Body of pancreas (tissue), 4 donors: ENCODE results near the gene ACBD6. TPM values are rescaled to one million over a fixed set of nuclear protein-coding genes. Genes with fewer than 3 reads are reported as not detected.

Experiments
- ATAC-seq: fragments of 150-250 bp; one replicate; pipeline ENCODE4 v1.9.1; 2016
- DNase-seq, 4 donors: peaks; one replicate each; pipeline ENCODE4 v3.0.0-alpha.2; 2019
- H3K27ac ChIP-seq, 4 donors: fragments of 200-600 bp; sonication (generic); 1 replicate in 3 of 4; 2 replicates in 1 of 4; pipeline versions ENCODE4 v1.5.1 to v1.6.1; 2016 to 2019; ENCODE audit warnings: mild to moderate bottlenecking in 1 of 4, mixed read lengths in 1 of 4, moderate library complexity in 1 of 4
- H3K27me3 ChIP-seq, 2 donors: fragments of 200-600 bp; sonication (generic); one replicate each; pipeline ENCODE4 v1.6.0; 2016; ENCODE audit warnings: mild to moderate bottlenecking in 1 of 2
- H3K36me3 ChIP-seq, 2 donors: fragments of 200-600 bp; sonication (generic); replicated peaks in 1 of 2; 2 replicates each; pipeline ENCODE4 v1.5.1; 2016; ENCODE audit warnings: low read depth in 2 of 2; ENCODE audit not compliant: insufficient read depth in 1 of 2
- H3K4me1 ChIP-seq: fragments of 200-600 bp; sonication (generic); one replicate; pipeline ENCODE4 v1.6.0; 2016
- H3K4me3 ChIP-seq, 2 donors: fragments of 200-600 bp; sonication (generic); 1 replicate in 1 of 2; 2 replicates in 1 of 2; pipeline ENCODE4 v1.5.1; 2016 to 2019
- H3K9me3 ChIP-seq, 3 donors: fragments of 200-600 bp; sonication (generic); 1 replicate in 2 of 3; 2 replicates in 1 of 3; pipeline ENCODE4 v1.5.1; 2016
- CTCF ChIP-seq, 7 experiments: fragments of 450-650 bp in 4 of 7; fragments of 200-600 bp in 3 of 7; sonication (generic) in 3 of 7; IDR thresholded peaks; one replicate each; pipeline ENCODE4 v1.5.1; 2016 to 2019; ENCODE audit warnings: antibody characterized with exemption in 7 of 7
- POLR2A ChIP-seq, 3 donors: fragments of 450-650 bp; IDR thresholded peaks; one replicate each; pipeline ENCODE4 v1.6.1; 2016; ENCODE audit warnings: antibody characterized with exemption in 3 of 3, mild to moderate bottlenecking in 2 of 3
- WGBS, 2 donors: methylation state at CpG; one replicate each; pipeline ENCODE4 v1.1.5; 2017; 5-methylcytosine and 5-hydroxymethylcytosine counted together
- intact Hi-C: fragments of 100-400 bp; cut with DNase I; formaldehyde crosslinking; loops from one replicate; pipeline ENCODE4 v1.15.1; 2023
- total RNA-seq, 2 donors: library from RNA; depleted of rRNA; stranded (reverse); fragments of >200 nt; gene quantifications; one replicate each; pipeline ENCODE4 v1.1.0, GENCODE V29; 2016

Gene ACBD6
- total RNA-seq, 2 donors from 2014 or later: 37.4 to 49.4 TPM

- Histone ChIP-seq H3K9me3 (no peaks in the 10 kb centered on the region), H3K36me3 (no peaks in the 10 kb centered on the region), H3K27me3 (no peaks in the 10 kb centered on the region), H3K27ac (no peak overlapping the region), H3K4me1 (no peaks in the 10 kb centered on the region), H3K4me3 (no peak overlapping the region)
- DNase-seq (no peak), ATAC-seq (no peak)
- WGBS, 2 donors: 91 to 92% methylated on average over 4 of the region's 4 CpGs
- TF ChIP-seq POLR2A (IDR thresholded peaks at IDR 0.05): no peak
- TF ChIP-seq CTCF (IDR thresholded peaks at IDR 0.05): no peak
- intact Hi-C loops: no loop called here
Measured at GRCh38 chr1:180283098-180283497, 219.3 kb downstream of the ACBD6 start.

- ATAC-seq: no peak
- 72 to 74% methylated on average over 5 of the region's 5 CpGs for WGBS, 2 donors
- Histone ChIP-seq H3K4me3 (no peak overlapping the region), H3K36me3 (no peaks in the 10 kb centered on the region), H3K27me3 (no peaks in the 10 kb centered on the region), H3K4me1 (no peaks in the 10 kb centered on the region), H3K9me3 (no peaks in the 10 kb centered on the region), H3K27ac (no peak overlapping the region)
- DNase-seq: no peak
- TF ChIP-seq CTCF (IDR thresholded peaks at IDR 0.05) (no peak), POLR2A (IDR thresholded peaks at IDR 0.05) (no peak)
- intact Hi-C loops: no loop called here
Measured at GRCh38 chr1:180282401-180283044, 219.9 kb downstream of the ACBD6 start.

GRCh38 chr1:180281490-180281889 lies 220.9 kb downstream of the ACBD6 start:
- intact Hi-C loops: no loop called here
- no peaks in the 10 kb centered on the region for H3K4me1 ChIP-seq
- ATAC-seq: no peak
- TF ChIP-seq POLR2A (IDR thresholded peaks at IDR 0.05) (no peak), CTCF (IDR thresholded peaks at IDR 0.05) (no peak)
- H3K4me3 ChIP-seq: no peak overlapping the region
- no peaks in the 10 kb centered on the region for H3K9me3 ChIP-seq
- no peaks in the 10 kb centered on the region for H3K36me3 ChIP-seq
- 84 to 93% methylated on average over 1 of the region's 1 CpG for WGBS, 2 donors
- no peak overlapping the region for H3K27ac ChIP-seq
- no peak for DNase-seq
- no peaks in the 10 kb centered on the region for H3K27me3 ChIP-seq

GRCh38 chr1:180280617-180281016 lies 221.8 kb downstream of the ACBD6 start:
- Histone ChIP-seq H3K4me1 (no peaks in the 10 kb centered on the region), H3K27me3 (no peaks in the 10 kb centered on the region), H3K4me3 (no peak overlapping the region), H3K36me3 (no peaks in the 10 kb centered on the region), H3K9me3 (no peaks in the 10 kb centered on the region), H3K27ac (no peak overlapping the region)
- intact Hi-C loops: no loop called here
- ATAC-seq: no peak
- no peak for DNase-seq
- 96 to 97% methylated on average over 2 of the region's 2 CpGs for WGBS, 2 donors
- TF ChIP-seq POLR2A (IDR thresholded peaks at IDR 0.05) (no peak), CTCF (IDR thresholded peaks at IDR 0.05) (no peak)

- no peak for DNase-seq
- Histone ChIP-seq H3K27me3 (no peaks in the 10 kb centered on the region), H3K4me1 (no peaks in the 10 kb centered on the region), H3K9me3 (no peaks in the 10 kb centered on the region), H3K27ac (no peak overlapping the region), H3K36me3 (no peaks in the 10 kb centered on the region), H3K4me3 (no peak overlapping the region)
- no peak for TF ChIP-seq POLR2A (IDR thresholded peaks at IDR 0.05)
- TF ChIP-seq CTCF (IDR thresholded peaks at IDR 0.05): no peak
- WGBS, 2 donors: 95 to 96% methylated on average over 1 of the region's 1 CpG
- ATAC-seq: no peak
- intact Hi-C loops: no loop called here
Measured at GRCh38 chr1:180279651-180280050, 222.7 kb downstream of the ACBD6 start.
